IMR-90 (cell line): ENCODE measurements around the gene CAVIN2. TPM values are rescaled to one million over a fixed set of nuclear protein-coding genes. Genes with fewer than 3 reads are reported as not detected.

Experiments used
- ATAC-seq: fragments of 200-7000 bp; cut with Tn5 transposase; 2 replicates; pipeline ENCODE4 v1.9.1; 2020; ENCODE audit warnings: low read depth, mild to moderate bottlenecking, moderate library complexity
- BruUV-seq: library from RNA; stranded (reverse); fragments of 400-500 nt; replicated peaks from 2 replicates; lab custom pipeline; 2021; lab: Mats Ljungman, UMichigan
- CTCF ChIA-PET: fragments of 300-600 bp; formaldehyde crosslinking; extraction: SDS; loops from one replicate; lab custom pipeline; 2021; ENCODE audit warnings: antibody characterized with exemption; lab: Yijun Ruan, JAX
- POLR2A ChIA-PET: fragments of 300-600 bp; sonication (Branson Sonifier 250); formaldehyde crosslinking; loops from one replicate; lab custom pipeline; 2022; ENCODE audit warnings: antibody characterized with exemption; ENCODE audit not compliant: unreplicated experiment; lab: Charles Lee
- DNase-seq: peaks from one replicate; pipeline ENCODE4 v3.0.0; 2013
- H2AFZ ChIP-seq: replicated peaks from 2 replicates; pipeline ENCODE3; 2013; ENCODE audit warnings: low read length, mild to moderate bottlenecking; ENCODE audit not compliant: poor library complexity
- H2AK5ac ChIP-seq: 2 replicates; pipeline ENCODE4 v1.6.1; 2013; ENCODE audit warnings: low read depth, low read length, inconsistent platforms
- H2AK9ac ChIP-seq: replicated peaks from 2 replicates; pipeline ENCODE3; 2013; ENCODE audit warnings: mild to moderate bottlenecking, low read depth, low read length, moderate library complexity; ENCODE audit not compliant: poor library complexity
- H2BK120ac ChIP-seq: 2 replicates; pipeline ENCODE4 v1.6.1; 2013; ENCODE audit warnings: low read depth, low read length, inconsistent platforms
- H2BK15ac ChIP-seq: 3 replicates; pipeline ENCODE4 v1.6.1; 2013; ENCODE audit warnings: low read depth, low read length, inconsistent platforms
- H2BK20ac ChIP-seq: 2 replicates; pipeline ENCODE4 v1.6.1; 2013; ENCODE audit warnings: low read depth, mild to moderate bottlenecking, inconsistent platforms, low read length, moderate library complexity
- H2BK5ac ChIP-seq: 2 replicates; pipeline ENCODE4 v1.6.1; 2013; ENCODE audit warnings: mild to moderate bottlenecking, low read depth, low read length, inconsistent platforms; ENCODE audit not compliant: poor library complexity, severe bottlenecking
- H3K14ac ChIP-seq: replicated peaks from 2 replicates; pipeline ENCODE4 v1.6.1; 2013; ENCODE audit warnings: low read depth, low read length, inconsistent platforms
- H3K18ac ChIP-seq: 2 replicates; pipeline ENCODE4 v1.6.1; 2013; ENCODE audit warnings: low read depth, low read length, control low read depth
- H3K23ac ChIP-seq: 2 replicates; pipeline ENCODE4 v1.6.1; 2013; ENCODE audit warnings: low read depth, low read length, inconsistent platforms
- H3K27ac ChIP-seq: 2 replicates; pipeline ENCODE4 v1.5.1; 2013; ENCODE audit warnings: mild to moderate bottlenecking, control low read depth, low read length; ENCODE audit not compliant: insufficient read depth
- H3K27me3 ChIP-seq: 2 replicates; pipeline ENCODE4 v1.6.1; 2013; ENCODE audit warnings: low read length; ENCODE audit not compliant: control insufficient read depth, insufficient read depth
- H3K36me3 ChIP-seq: 2 replicates; pipeline ENCODE4 v1.6.1; 2013; ENCODE audit warnings: low read length, mixed read lengths; ENCODE audit not compliant: control insufficient read depth, insufficient read depth
- H3K4ac ChIP-seq: 2 replicates; pipeline ENCODE4 v1.6.1; 2013; ENCODE audit warnings: low read depth, low read length, inconsistent platforms
- H3K4me1 ChIP-seq: 2 replicates; pipeline ENCODE4 v1.6.1; 2013; ENCODE audit warnings: low read length, mixed read lengths; ENCODE audit not compliant: control insufficient read depth, insufficient read depth
- H3K4me2 ChIP-seq: 2 replicates; pipeline ENCODE4 v1.6.1; 2013; ENCODE audit warnings: low read depth, mild to moderate bottlenecking, control low read depth, low read length, moderate library complexity
- H3K4me3 ChIP-seq: 2 replicates; pipeline ENCODE4 v1.5.1; 2013; ENCODE audit warnings: low read depth, mild to moderate bottlenecking, control low read depth, low read length, moderate library complexity; ENCODE audit not compliant: insufficient read depth
- H3K56ac ChIP-seq: 2 replicates; pipeline ENCODE4 v1.6.1; 2013; ENCODE audit warnings: low read length, inconsistent platforms; ENCODE audit not compliant: insufficient read depth; ENCODE audit errors: extremely low read depth
- H3K79me1 ChIP-seq, 2 experiments: 2 replicates each; pipeline ENCODE4 v1.6.1; 2013; ENCODE audit warnings: low read length in 2 of 2, inconsistent platforms in 1 of 2, low read depth in 1 of 2
- H3K9ac ChIP-seq: 2 replicates; pipeline ENCODE4 v1.6.1; 2013; ENCODE audit warnings: low read depth, low read length, control low read depth
- H3K9me1 ChIP-seq: 2 replicates; pipeline ENCODE4 v1.6.1; 2013; ENCODE audit warnings: low read length, inconsistent platforms; ENCODE audit not compliant: insufficient read depth
- H3K9me3 ChIP-seq: 2 replicates; pipeline ENCODE4 v1.6.1; 2013; ENCODE audit warnings: low read length; ENCODE audit not compliant: control insufficient read depth, insufficient read depth
- H4K20me1 ChIP-seq: 2 replicates; pipeline ENCODE4 v1.6.1; 2013; ENCODE audit warnings: low read length, inconsistent platforms; ENCODE audit not compliant: insufficient read depth
- H4K5ac ChIP-seq: 2 replicates; pipeline ENCODE4 v1.6.1; 2013; ENCODE audit warnings: mild to moderate bottlenecking, low read depth, low read length, control low read depth
- H4K8ac ChIP-seq, 2 experiments: 2 replicates each; pipeline ENCODE4 v1.6.1; 2013; ENCODE audit warnings: low read depth in 2 of 2, low read length in 2 of 2, control low read depth in 1 of 2, inconsistent platforms in 1 of 2
- H4K91ac ChIP-seq: 2 replicates; pipeline ENCODE4 v1.6.1; 2013; ENCODE audit warnings: low read depth, low read length, inconsistent platforms; ENCODE audit not compliant: insufficient read depth
- BHLHE40 ChIP-seq: fragments of 150-350 bp; IDR thresholded peaks from 2 replicates; pipeline ENCODE4 v1.6.1; 2016; ENCODE audit warnings: mild to moderate bottlenecking, low read depth, low read length
- FOS ChIP-seq: fragments of 150-350 bp; IDR thresholded peaks from 2 replicates; pipeline ENCODE4 v1.6.1; 2016; ENCODE audit warnings: low read depth, low read length
- MAFK ChIP-seq: IDR thresholded peaks from 2 replicates; pipeline ENCODE4 v1.6.1; 2012; ENCODE audit warnings: low read depth, low read length, improper control_type of control experiment
- SMC3 ChIP-seq: fragments of 150-350 bp; IDR thresholded peaks from 2 replicates; pipeline ENCODE4 v1.6.1; 2016; ENCODE audit warnings: low read depth, mild to moderate bottlenecking, antibody characterized with exemption, low read length, moderate library complexity
- WGBS, 2 experiments: methylation state at CpG; one replicate each; pipeline versions ENCODE4 v1.1.5 to v1.1.7; 2013; ENCODE audit warnings: missing lambda C conversion rate in 2 of 2; ENCODE audit not compliant: insufficient read length in 1 of 2; ENCODE audit errors: extremely low coverage in 2 of 2; 5-methylcytosine and 5-hydroxymethylcytosine counted together
- dilution Hi-C: fragments of 300-500 bp; cut with HindIII; formaldehyde crosslinking; loops from one replicate; pipeline ENCODE4 v1.14.3; 2018; ENCODE audit warnings: low sequenced_read_pairs; ENCODE audit not compliant: unreplicated experiment
- in situ Hi-C: fragments of 300-500 bp; cut with MboI; formaldehyde crosslinking; loops from 3 replicates; pipeline ENCODE4 v1.14.3; 2019; ENCODE audit warnings: low sequenced_read_pairs, inconsistent platforms, mixed read lengths
- intact Hi-C: fragments of 100-400 bp; cut with micrococcal nuclease; formaldehyde crosslinking; loops from 2 replicates; pipeline ENCODE4 v1.10.0; 2022
- polyA plus RNA-seq, 3 experiments: library from polyadenylated mRNA; depleted of rRNA; stranded (reverse); fragments of >200 nt; gene quantifications; 2 replicates each; pipeline ENCODE4 v1.2.3, GENCODE V29; 2012; ENCODE audit warnings: low replicate concordance in 1 of 3
- total RNA-seq: library from RNA; depleted of rRNA; stranded (reverse); fragments of >200 nt; gene quantifications from 2 replicates; pipeline ENCODE4 v1.2.3, GENCODE V29; 2012
- TF ChIP-seq, protein P1 (sequence below): conservative IDR thresholded peaks from 2 replicates; pipeline ENCODE4 v1.5.1; 2012; ENCODE audit warnings: mild to moderate bottlenecking, low read depth, low read length, improper control_type of control experiment

Gene CAVIN2
- total and polyA plus RNA-seq, 2 of the 4 experiments (the other 2 are of a cell fraction): 7.7 to 11.5 TPM

DNA sequence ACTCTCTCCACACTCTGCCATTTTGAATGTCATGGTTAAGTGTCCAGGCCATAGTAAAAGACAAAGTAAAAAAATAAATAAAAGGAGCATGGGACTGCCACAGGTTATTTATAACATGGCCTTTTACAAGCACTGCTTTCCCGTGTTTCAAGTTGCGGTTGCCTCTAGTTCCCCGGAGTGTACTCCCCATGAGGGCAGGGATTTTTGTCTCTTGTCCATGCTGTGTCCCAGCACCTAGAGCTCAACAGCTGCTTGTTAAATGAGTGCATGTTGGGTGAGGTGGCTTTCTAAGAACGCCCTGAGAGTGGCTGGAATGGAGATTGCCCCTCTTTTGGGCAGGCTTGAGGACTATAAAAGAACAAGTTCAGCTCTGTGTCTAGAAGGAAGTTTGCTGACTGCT is 8.4 kb downstream of the CAVIN2 start:
- CTCF ChIA-PET: no interaction called here
- 93% methylated on average over 3 of the region's 4 CpGs; no CpG with 5 or more reads in 1 of the 2 experiments for WGBS, 2 experiments

More for the DNA sequence above, 8.4 kb downstream of the CAVIN2 start:
- ATAC-seq (no peak), DNase-seq (no peak)
- 0 out of 2 replicates have a peak, but pooled peaks cover 7% of the 10 kb centered on the region for H3K9me1 ChIP-seq
- in situ Hi-C loops: no loop called here
- H3K27ac ChIP-seq: no peak overlapping the region
- peaks cover 8% of the 10 kb centered on the region for H3K36me3 ChIP-seq
- no peak overlapping the region for H2BK120ac ChIP-seq
- no peak overlapping the region for H3K56ac ChIP-seq
- H3K27me3 ChIP-seq: no peaks in the 10 kb centered on the region
- TF ChIP-seq FOS: no peak
- no peak for TF ChIP-seq SMC3
- TF ChIP-seq, protein P1, sequence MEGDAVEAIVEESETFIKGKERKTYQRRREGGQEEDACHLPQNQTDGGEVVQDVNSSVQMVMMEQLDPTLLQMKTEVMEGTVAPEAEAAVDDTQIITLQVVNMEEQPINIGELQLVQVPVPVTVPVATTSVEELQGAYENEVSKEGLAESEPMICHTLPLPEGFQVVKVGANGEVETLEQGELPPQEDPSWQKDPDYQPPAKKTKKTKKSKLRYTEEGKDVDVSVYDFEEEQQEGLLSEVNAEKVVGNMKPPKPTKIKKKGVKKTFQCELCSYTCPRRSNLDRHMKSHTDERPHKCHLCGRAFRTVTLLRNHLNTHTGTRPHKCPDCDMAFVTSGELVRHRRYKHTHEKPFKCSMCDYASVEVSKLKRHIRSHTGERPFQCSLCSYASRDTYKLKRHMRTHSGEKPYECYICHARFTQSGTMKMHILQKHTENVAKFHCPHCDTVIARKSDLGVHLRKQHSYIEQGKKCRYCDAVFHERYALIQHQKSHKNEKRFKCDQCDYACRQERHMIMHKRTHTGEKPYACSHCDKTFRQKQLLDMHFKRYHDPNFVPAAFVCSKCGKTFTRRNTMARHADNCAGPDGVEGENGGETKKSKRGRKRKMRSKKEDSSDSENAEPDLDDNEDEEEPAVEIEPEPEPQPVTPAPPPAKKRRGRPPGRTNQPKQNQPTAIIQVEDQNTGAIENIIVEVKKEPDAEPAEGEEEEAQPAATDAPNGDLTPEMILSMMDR: no peak
- no peak for TF ChIP-seq MAFK
- TF ChIP-seq BHLHE40: no peak
- H3K79me1 ChIP-seq: peaks cover 7 to 30% of the 10 kb centered on the region in 2 experiments; a peak in 3 of 4 replicates
- H3K23ac ChIP-seq: no peak overlapping the region
- H4K5ac ChIP-seq: 0 out of 2 replicates have a peak overlapping the region, but pooled peaks have one; percentile 11
- H4K8ac ChIP-seq: no peak overlapping the region
- no peak overlapping the region for H3K18ac ChIP-seq
- no peak overlapping the region for H3K4me3 ChIP-seq
- no peak overlapping the region for H2AFZ ChIP-seq
- POLR2A ChIA-PET: no interaction called here
- no peak overlapping the region for H3K9ac ChIP-seq
- no peak overlapping the region for H3K14ac ChIP-seq
- H4K20me1 ChIP-seq: no peaks in the 10 kb centered on the region
- no peak overlapping the region for H2AK9ac ChIP-seq
- peaks cover 9% of the 10 kb centered on the region for H3K4me1 ChIP-seq
- no peak overlapping the region for H2BK20ac ChIP-seq
- H4K91ac ChIP-seq: no peak overlapping the region
- no peak overlapping the region for H3K4me2 ChIP-seq
- intact Hi-C loops: no loop called here
- no peak overlapping the region for H3K4ac ChIP-seq
- H2BK15ac ChIP-seq: no peak overlapping the region
- H2BK5ac ChIP-seq: no peak overlapping the region
- BruUV-seq: no TSS peak
- H2AK5ac ChIP-seq: no peak overlapping the region
- dilution Hi-C loops: no loop called here
- no peaks in the 10 kb centered on the region for H3K9me3 ChIP-seq
